ENCODE data around the gene HS6ST1.

Gene HS6ST1

GRCh38 chr2:128309280-128310093 is 9.2 kb downstream of the HS6ST1 start:
- DNase-seq, result peak; percentile 91

GRCh38 chr2:128308889-128309279 is 9.8 kb downstream of the HS6ST1 start:
- DNase-seq, result no peak

- no peak for DNase-seq
Observed at GRCh38 chr2:128308284-128308731, 10.4 kb downstream of the HS6ST1 start.

GRCh38 chr2:128307595-128307994 is 11.1 kb downstream of the HS6ST1 start:
- no peak for DNase-seq

GRCh38 chr2:128306931-128307460 is 11.7 kb downstream of the HS6ST1 start:
- DNase-seq, result no peak

GRCh38 chr2:128306081-128306930 is 12.4 kb downstream of the HS6ST1 start:
- DNase-seq, result peak; percentile 58

- peak; percentile 38 for DNase-seq
Observed at GRCh38 chr2:128305555-128306080, 13.1 kb downstream of the HS6ST1 start.

- DNase-seq, result peak; percentile 42
Observed at GRCh38 chr2:128304715-128305554, 13.7 kb downstream of the HS6ST1 start.

GRCh38 chr2:128304330-128304714 is 14.3 kb downstream of the HS6ST1 start:
- no peak for DNase-seq

- DNase-seq, result no peak
Observed at GRCh38 chr2:128303911-128304310, 14.8 kb downstream of the HS6ST1 start.

- DNase-seq, result no peak
Observed at GRCh38 chr2:128303095-128303791, 15.4 kb downstream of the HS6ST1 start.

- DNase-seq, result no peak
Observed at GRCh38 chr2:128302744-128303067, 16.0 kb downstream of the HS6ST1 start.

GRCh38 chr2:128302011-128302743 is 16.5 kb downstream of the HS6ST1 start:
- no peak for DNase-seq

- DNase-seq, result no peak
Observed at GRCh38 chr2:128301501-128301966, 17.1 kb downstream of the HS6ST1 start.

- DNase-seq, result no peak
Observed at GRCh38 chr2:128301021-128301420, 17.6 kb downstream of the HS6ST1 start.

- no peak for DNase-seq
Observed at GRCh38 chr2:128300151-128301020, 18.3 kb downstream of the HS6ST1 start.

GRCh38 chr2:128299628-128300027 is 19.0 kb downstream of the HS6ST1 start:
- no peak for DNase-seq

GRCh38 chr2:128298846-128299507 is 19.7 kb downstream of the HS6ST1 start:
- no peak for DNase-seq

GRCh38 chr2:128298286-128298685 is 20.4 kb downstream of the HS6ST1 start:
- no peak for DNase-seq
